CD14-positive monocyte (primary cell): Measurements from ENCODE around the gene PLXDC2. TPM values are rescaled to one million over a fixed set of nuclear protein-coding genes. Genes with fewer than 3 reads are reported as not detected.

Experiments
- DNase-seq, 3 donors: peaks; one replicate each; pipeline ENCODE4 v3.0.0-alpha.2; 2011 to 2022
- H2AFZ ChIP-seq: 2 replicates; pipeline ENCODE4 v1.6.0; 2012; ENCODE audit warnings: mild to moderate bottlenecking, low read depth, low read length, inconsistent platforms; ENCODE audit not compliant: insufficient read depth, poor library complexity, severe bottlenecking
- H3K27ac ChIP-seq, 2 donors: 1 replicate in 1 of 2; 2 replicates in 1 of 2; pipeline ENCODE4 v1.5.1; 2012 to 2013; ENCODE audit warnings: low read length in 2 of 2, control low read depth in 1 of 2, inconsistent platforms in 1 of 2, low read depth in 1 of 2, mild to moderate bottlenecking in 1 of 2
- H3K27me3 ChIP-seq, 2 donors: one replicate each; pipeline versions ENCODE4 v1.6.0 to v1.6.1; 2011 to 2013; ENCODE audit warnings: low read length in 2 of 2; ENCODE audit not compliant: control insufficient read depth in 2 of 2, insufficient read depth in 2 of 2
- H3K36me3 ChIP-seq, 2 donors: replicated peaks in 1 of 2; 1 replicate in 1 of 2; 2 replicates in 1 of 2; pipeline versions ENCODE4 v1.5.1 to v1.6.1; 2012 to 2013; ENCODE audit warnings: low read length in 2 of 2, control low read depth in 1 of 2, inconsistent platforms in 1 of 2, mild to moderate bottlenecking in 1 of 2; ENCODE audit not compliant: insufficient read depth in 2 of 2, control insufficient read depth in 1 of 2
- H3K4me1 ChIP-seq, 2 donors: 1 replicate in 1 of 2; 2 replicates in 1 of 2; pipeline versions ENCODE4 v1.5.1 to v1.6.1; 2012 to 2013; ENCODE audit warnings: low read length in 2 of 2, control low read depth in 1 of 2, inconsistent platforms in 1 of 2, mild to moderate bottlenecking in 1 of 2, moderate library complexity in 1 of 2; ENCODE audit not compliant: insufficient read depth in 2 of 2, control insufficient read depth in 1 of 2
- H3K4me2 ChIP-seq: replicated peaks from 2 replicates; pipeline ENCODE3; 2012; ENCODE audit warnings: low read length, moderate library complexity, mild to moderate bottlenecking; ENCODE audit not compliant: poor library complexity, severe bottlenecking; ENCODE audit errors: extremely low read depth
- H3K4me3 ChIP-seq, 3 experiments: fragments of 200-600 bp in 1 of 3; sonication (generic) in 1 of 3; replicated peaks in 1 of 3; 1 replicate in 2 of 3; 2 replicates in 1 of 3; pipeline ENCODE4 v1.5.1; 2011 to 2013; ENCODE audit warnings: low read length in 3 of 3, mild to moderate bottlenecking in 3 of 3, control low read depth in 2 of 3, low read depth in 2 of 3, inconsistent platforms in 1 of 3, moderate library complexity in 1 of 3
- H3K79me2 ChIP-seq: 2 replicates; pipeline ENCODE4 v1.6.0; 2012; ENCODE audit warnings: mild to moderate bottlenecking, control low read depth, inconsistent platforms, low read length, moderate library complexity; ENCODE audit not compliant: insufficient read depth
- H3K9ac ChIP-seq: 2 replicates; pipeline ENCODE4 v1.6.0; 2017; ENCODE audit warnings: low read length, mild to moderate bottlenecking; ENCODE audit not compliant: insufficient read depth, poor library complexity, severe bottlenecking
- H3K9me3 ChIP-seq, 2 donors: replicated peaks in 1 of 2; 1 replicate in 1 of 2; 2 replicates in 1 of 2; pipeline versions ENCODE4 v1.5.1 to v1.6.1; 2012 to 2013; ENCODE audit warnings: low read length in 2 of 2, control low read depth in 1 of 2; ENCODE audit not compliant: control insufficient read depth in 1 of 2, insufficient read depth in 1 of 2
- H4K20me1 ChIP-seq: 2 replicates; pipeline ENCODE4 v1.6.0; 2012; ENCODE audit warnings: mild to moderate bottlenecking, low read length, control low read depth, moderate library complexity; ENCODE audit not compliant: insufficient read depth
- H3K27ac Mint-ChIP-seq, 7 donors: one replicate each; pipeline ENCODE4 v1.8.0; 2020; ENCODE audit warnings: mild to moderate bottlenecking in 7 of 7, mixed read lengths in 7 of 7, moderate library complexity in 6 of 7, inconsistent platforms in 2 of 7
- H3K27me3 Mint-ChIP-seq, 3 donors: one replicate each; pipeline ENCODE4 v1.8.0; 2021 to 2022; ENCODE audit warnings: low read depth in 3 of 3, mild to moderate bottlenecking in 3 of 3, mixed read lengths in 3 of 3, moderate library complexity in 3 of 3, inconsistent platforms in 1 of 3
- H3K36me3 Mint-ChIP-seq, 2 donors: one replicate each; pipeline ENCODE4 v1.8.0; 2020; ENCODE audit warnings: mixed read lengths in 2 of 2, inconsistent platforms in 1 of 2, mild to moderate bottlenecking in 1 of 2
- H3K4me1 Mint-ChIP-seq: one replicate; pipeline ENCODE4 v1.8.0; 2020; ENCODE audit warnings: mild to moderate bottlenecking, mixed read lengths
- H3K4me3 Mint-ChIP-seq, 2 donors: one replicate each; pipeline ENCODE4 v1.8.0; 2020; ENCODE audit warnings: mild to moderate bottlenecking in 2 of 2, mixed read lengths in 2 of 2, moderate library complexity in 1 of 2
- H3K9me3 Mint-ChIP-seq, 7 donors: one replicate each; pipeline ENCODE4 v1.8.0; 2020 to 2022; ENCODE audit warnings: mixed read lengths in 7 of 7, mild to moderate bottlenecking in 6 of 7, moderate library complexity in 6 of 7, inconsistent platforms in 2 of 7
- CTCF ChIP-seq: fragments of 200-600 bp; IDR thresholded peaks from one replicate; pipeline ENCODE4 v1.8.0; 2022; ENCODE audit warnings: antibody characterized with exemption, mild to moderate bottlenecking
- WGBS: methylation state at CpG from one replicate; pipeline ENCODE4 v1.1.5; 2013; ENCODE audit warnings: missing lambda C conversion rate; ENCODE audit not compliant: insufficient coverage; 5-methylcytosine and 5-hydroxymethylcytosine counted together
- intact Hi-C, 2 donors: fragments of 100-400 bp; cut with micrococcal nuclease; formaldehyde crosslinking; loops; one replicate each; pipeline versions ENCODE4 v1.15.0 to v1.15.1; 2023
- polyA plus RNA-seq, 3 donors: library from polyadenylated mRNA; depleted of rRNA in 1 of 3; unstranded in 2 of 3; stranded (reverse) in 1 of 3; fragments of 300-500 nt in 2 of 3; fragments of >200 nt in 1 of 3; fragmentation: Illumina TruSeq in 2 of 3; gene quantifications; 1 replicate in 2 of 3; 2 replicates in 1 of 3; pipeline ENCODE4 v1.2.3, GENCODE V29; 2012 to 2021

PLXDC2 gene
- polyA plus RNA-seq, 3 donors, result 37.5 to 128 (median 93.6) TPM

GRCh38 chr10:20254497-20254896 is 438.3 kb downstream of the PLXDC2 start:
- Histone ChIP-seq H3K27ac (no peak overlapping the region), H3K79me2 (no peaks in the 10 kb centered on the region), H3K4me3 (no peak overlapping the region), H3K9me3 (no peaks in the 10 kb centered on the region), H3K4me2 (no peak overlapping the region), H3K36me3 (peaks cover 29 to 59% of the 10 kb centered on the region in 2 donors), H2AFZ (no peak overlapping the region), H4K20me1 (peaks cover 8% of the 10 kb centered on the region), H3K4me1 (no peaks in the 10 kb centered on the region), H3K9ac (no peak overlapping the region), H3K27me3 (no peaks in the 10 kb centered on the region)
- Mint-ChIP-seq H3K4me1 (peaks cover 10% of the 10 kb centered on the region), H3K9me3 (peaks cover 0 to 6% (median 0%) of the 10 kb centered on the region in 7 donors), H3K36me3 (peaks cover 49 to 64% of the 10 kb centered on the region in 2 donors), H3K27ac (no peak overlapping the region), H3K4me3 (no peak overlapping the region), H3K27me3 (no peaks in the 10 kb centered on the region)
- WGBS, result no CpG with 5 or more reads among the region's 1 CpG
- DNase-seq, result no peak
- TF ChIP-seq CTCF, result no peak
- intact Hi-C loops, result no loop called here

- H3K9me3 ChIP-seq, result peaks cover 0 to 3% of the 10 kb centered on the region in 2 donors
- H4K20me1 ChIP-seq, result peaks cover 8% of the 10 kb centered on the region
- no CpG with 5 or more reads among the region's 2 CpGs for WGBS
- Mint-ChIP-seq H3K4me3 (no peak overlapping the region), H3K27ac (peak overlapping the region in 1 of 7 donors; percentile 20), H3K27me3 (no peaks in the 10 kb centered on the region), H3K4me1 (peaks cover 10% of the 10 kb centered on the region), H3K9me3 (peaks cover 0 to 11% (median 6%) of the 10 kb centered on the region in 7 donors), H3K36me3 (peaks cover 52 to 69% of the 10 kb centered on the region in 2 donors)
- no peak overlapping the region for H3K4me2 ChIP-seq
- DNase-seq, result no peak
- intact Hi-C loops, result no loop called here
- H3K4me1 ChIP-seq, result no peaks in the 10 kb centered on the region
- TF ChIP-seq CTCF, result no peak
- H3K4me3 ChIP-seq, result no peak overlapping the region
- peaks cover 13 to 59% of the 10 kb centered on the region in 2 donors for H3K36me3 ChIP-seq
- no peak overlapping the region for H2AFZ ChIP-seq
- no peak overlapping the region for H3K9ac ChIP-seq
- no peaks in the 10 kb centered on the region for H3K79me2 ChIP-seq
- H3K27me3 ChIP-seq, result no peaks in the 10 kb centered on the region
- peak overlapping the region in 1 of 2 donors; percentile 7 for H3K27ac ChIP-seq
These were observed 440.7 kb downstream of the PLXDC2 start for GRCh38 chr10:20256969-20257368.
